A673 (cell line): Measurements from ENCODE around the gene FREY1. TPM values are rescaled to one million over a fixed set of nuclear protein-coding genes. Genes with fewer than 3 reads are reported as not detected.
A peak's percentile ranks its signal among the peaks of the same experiment; 100 is the strongest.

Experiments
- BruUV-seq: library from RNA; stranded (reverse); fragments of 400-500 nt; replicated peaks from 2 replicates; lab custom pipeline; 2021; lab: Mats Ljungman, UMichigan
- CTCF ChIA-PET: fragments of 300-600 bp; sonication (Branson Sonifier 250); formaldehyde crosslinking; loops from one replicate; lab custom pipeline; 2022; ENCODE audit warnings: antibody characterized with exemption; lab: Charles Lee
- POLR2A ChIA-PET: fragments of 300-600 bp; sonication (Branson Sonifier 250); formaldehyde crosslinking; loops from one replicate; lab custom pipeline; 2022; ENCODE audit warnings: antibody characterized with exemption; ENCODE audit not compliant: low non-redundant PET; lab: Charles Lee
- DNase-seq: peaks from one replicate; pipeline ENCODE4 v3.0.0-alpha.2; 2015; ENCODE audit warnings: low spot score
- H3K27ac ChIP-seq: fragments of 200-600 bp; sonication (generic); 2 replicates; pipeline ENCODE4 v1.5.1; 2016; ENCODE audit warnings: mixed run types, low read depth, mild to moderate bottlenecking, mixed read lengths, antibody characterized with exemption, low read length; ENCODE audit not compliant: poor library complexity, severe bottlenecking
- H3K27me3 ChIP-seq: fragments of 200-600 bp; sonication (generic); replicated peaks from 2 replicates; pipeline ENCODE4 v1.6.1; 2017; ENCODE audit warnings: mixed run types, low read depth, mild to moderate bottlenecking, mixed read lengths, antibody characterized with exemption, low read length; ENCODE audit not compliant: insufficient read depth, poor library complexity
- H3K36me3 ChIP-seq: fragments of 200-600 bp; sonication (generic); 2 replicates; pipeline ENCODE4 v1.6.1; 2016; ENCODE audit warnings: mixed run types, mild to moderate bottlenecking, mixed read lengths, antibody characterized with exemption, low read length; ENCODE audit not compliant: insufficient read depth, poor library complexity, severe bottlenecking
- H3K4me1 ChIP-seq: fragments of 200-600 bp; sonication (generic); 2 replicates; pipeline ENCODE4 v1.6.1; 2017; ENCODE audit warnings: mixed run types, mild to moderate bottlenecking, mixed read lengths, antibody characterized with exemption, low read length; ENCODE audit not compliant: insufficient read depth, poor library complexity, severe bottlenecking
- H3K4me3 ChIP-seq: fragments of 200-600 bp; sonication (generic); 2 replicates; pipeline ENCODE4 v1.5.1; 2016; ENCODE audit warnings: low read depth, mixed run types, mild to moderate bottlenecking, mixed read lengths, low read length; ENCODE audit not compliant: poor library complexity, severe bottlenecking
- H3K9me3 ChIP-seq: fragments of 200-600 bp; sonication (generic); 2 replicates; pipeline ENCODE4 v1.6.1; 2016; ENCODE audit warnings: mixed run types, low read depth, mild to moderate bottlenecking, mixed read lengths, antibody characterized with exemption, low read length; ENCODE audit not compliant: poor library complexity, severe bottlenecking
- CTCF ChIP-seq: fragments of 300-800, 200-600 bp; sonication (generic); conservative IDR thresholded peaks from 2 replicates; pipeline ENCODE4 v1.5.1; 2017; ENCODE audit warnings: low read depth, mild to moderate bottlenecking, antibody characterized with exemption, low read length, moderate library complexity, mixed read lengths
- EZH2 ChIP-seq: fragments of 200-600 bp; sonication (generic); IDR thresholded peaks from 2 replicates; pipeline ENCODE4 v1.6.1; 2017; ENCODE audit warnings: borderline replicate concordance, low read depth, mild to moderate bottlenecking, mixed read lengths, antibody characterized with exemption, low read length; ENCODE audit not compliant: poor library complexity, severe bottlenecking
- intact Hi-C: fragments of 100-400 bp; cut with micrococcal nuclease; formaldehyde crosslinking; loops from one replicate; pipeline ENCODE4 v1.10.0; 2022; ENCODE audit not compliant: unreplicated experiment
- total RNA-seq: library from RNA; stranded (reverse); gene quantifications from 2 replicates; pipeline ENCODE4 v1.2.3, GENCODE V29; 2021

FREY1 gene
- total RNA-seq, 1 experiment from 2014 or later, result 3.8 TPM

- no peak overlapping the region for H3K27ac ChIP-seq
- peaks cover 21% of the 10 kb centered on the region for H3K36me3 ChIP-seq
- no peak overlapping the region for H3K4me3 ChIP-seq
- no peaks in the 10 kb centered on the region for H3K4me1 ChIP-seq
- no peaks in the 10 kb centered on the region for H3K27me3 ChIP-seq
- DNase-seq, result no peak
- intact Hi-C loops, result no loop called here
- TF ChIP-seq CTCF, result no peak
- TF ChIP-seq EZH2, result no peak
- H3K9me3 ChIP-seq, result no peaks in the 10 kb centered on the region
- POLR2A ChIA-PET, result no interaction called here
- BruUV-seq, result no TSS peak
- CTCF ChIA-PET, result no interaction called here
These were observed 34.2 kb upstream of the FREY1 start for GRCh38 chr11:45941285-45941684.

GRCh38 chr11:45939836-45940235 lies 32.8 kb upstream of the FREY1 start:
- DNase-seq, result peak; percentile 40
- H3K9me3 ChIP-seq, result no peaks in the 10 kb centered on the region
- no peaks in the 10 kb centered on the region for H3K4me1 ChIP-seq
- intact Hi-C loops, result no loop called here
- H3K4me3 ChIP-seq, result no peak overlapping the region
- TF ChIP-seq EZH2, result no peak
- no peak for TF ChIP-seq CTCF
- H3K36me3 ChIP-seq, result peaks cover 27% of the 10 kb centered on the region
- no TSS peak for BruUV-seq
- ChIA-PET CTCF (interaction anchor here (0.6 to 0.7 kb wide), 2 partner anchors 49 to 50 kb away, joined by 4 read pairs; no protein-coding TSS in a partner anchor), POLR2A (no interaction called here)
- no peaks in the 10 kb centered on the region for H3K27me3 ChIP-seq
- H3K27ac ChIP-seq, result no peak overlapping the region

GRCh38 chr11:45937916-45938315 lies 30.8 kb upstream of the FREY1 start:
- Histone ChIP-seq H3K4me1 (no peaks in the 10 kb centered on the region), H3K27me3 (no peaks in the 10 kb centered on the region), H3K36me3 (peaks cover 46% of the 10 kb centered on the region), H3K4me3 (no peak overlapping the region), H3K9me3 (no peaks in the 10 kb centered on the region), H3K27ac (no peak overlapping the region)
- DNase-seq, result no peak
- CTCF ChIA-PET, result no interaction called here
- intact Hi-C loops, result no loop called here
- POLR2A ChIA-PET, result no interaction called here
- no TSS peak for BruUV-seq
- TF ChIP-seq EZH2, result no peak
- no peak for TF ChIP-seq CTCF
